OCI-M1 (cell line): ENCODE measurements around the gene DPH6.
"Not testable (repeated sequence)": the region's sequence is repeated elsewhere in the genome, so short reads cannot be mapped to it uniquely, and the experiment has no call there.

Experiments used
- DNase-seq: peaks from one replicate; lab custom pipeline; 2025; lab: John Stamatoyannopoulos, UW

The DPH6 gene

DNA sequence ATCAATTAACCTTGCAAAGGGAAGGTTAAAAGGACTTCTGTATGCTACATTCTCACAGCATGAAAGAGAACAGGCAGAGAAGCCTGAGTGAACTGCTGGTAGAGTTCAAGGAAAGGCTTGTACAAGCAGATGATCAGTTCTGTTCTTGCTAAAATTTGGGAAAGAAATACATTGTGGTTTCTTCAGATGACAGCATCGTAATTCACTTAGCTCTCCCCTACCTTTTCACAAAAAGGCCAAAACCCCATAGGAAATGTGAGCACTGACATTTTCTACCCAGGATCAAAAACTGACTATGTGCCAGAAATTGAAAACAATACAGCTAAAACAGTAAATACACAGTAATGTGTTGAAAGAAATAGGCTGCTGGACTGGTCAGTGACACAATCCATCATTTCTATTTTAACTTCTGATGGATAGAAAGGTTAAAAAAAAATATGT is 216.4 kb downstream of the DPH6 start:
- no peak for DNase-seq

DNA sequence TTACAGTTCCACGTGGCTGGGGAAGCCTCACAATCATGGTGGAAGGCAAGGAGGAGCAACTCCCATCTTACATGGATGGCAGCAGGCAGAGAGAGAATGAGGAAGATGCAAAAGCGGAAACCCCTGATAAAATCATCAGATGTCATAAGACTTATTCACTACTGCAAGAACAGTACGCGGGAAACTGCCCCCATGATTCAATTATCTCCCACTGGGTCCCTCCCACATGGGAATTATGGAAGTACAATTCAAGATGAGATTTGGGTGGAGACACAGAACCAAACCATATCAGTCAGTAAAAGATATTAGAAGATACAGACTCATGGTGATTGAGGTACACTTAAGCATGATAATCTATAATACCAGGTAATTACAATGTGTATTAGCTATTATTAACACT is 217.1 kb downstream of the DPH6 start:
- not testable (repeated sequence) for DNase-seq

- DNase-seq: no peak
These were observed 218.2 kb downstream of the DPH6 start for GRCh38 chr15:35327789-35328188.

DNA sequence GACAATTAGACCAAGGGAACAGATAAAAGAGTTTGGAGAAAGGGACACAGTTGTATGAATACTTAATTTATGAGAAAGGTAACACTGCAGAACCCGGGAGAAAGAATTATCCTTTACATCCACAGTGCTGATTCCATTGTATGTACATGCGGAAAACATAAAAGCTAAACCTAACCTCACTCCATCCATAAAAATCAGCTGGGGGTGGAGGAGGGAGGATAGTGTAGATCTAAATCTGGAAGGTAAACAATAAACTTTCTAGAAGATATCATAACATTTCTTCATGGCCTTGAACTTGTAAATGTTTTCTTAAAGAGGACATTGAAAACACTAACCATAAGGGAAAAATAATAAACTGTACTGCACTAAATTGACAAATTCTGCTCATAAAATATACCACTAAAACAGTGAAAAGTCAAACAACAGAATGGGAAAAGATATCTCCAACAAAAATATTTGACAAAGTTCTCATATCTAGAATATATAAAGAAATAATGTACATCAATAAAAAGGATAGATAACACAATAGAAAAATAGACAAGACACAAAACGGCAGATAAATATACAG is 220.5 kb downstream of the DPH6 start:
- DNase-seq: no peak

DNA sequence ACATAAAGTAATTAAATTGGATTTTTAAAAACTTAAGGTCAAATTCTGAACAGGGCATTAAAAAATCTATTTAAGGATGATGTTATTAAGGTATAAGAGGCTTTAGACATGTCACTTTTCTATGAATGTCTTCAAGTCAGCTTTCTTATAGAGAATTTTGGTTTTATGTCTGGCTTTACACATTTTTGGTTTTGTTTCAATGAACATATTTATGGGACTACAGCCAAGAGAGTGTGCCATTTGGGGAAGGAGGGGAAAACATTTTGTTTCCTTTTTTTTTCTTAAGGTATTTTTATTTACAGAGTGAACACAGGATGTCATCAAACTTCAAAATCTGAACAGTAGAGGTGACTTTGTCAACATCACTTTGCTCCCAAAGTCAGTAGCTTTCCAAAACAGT is 222.8 kb downstream of the DPH6 start:
- DNase-seq: no peak

DNA sequence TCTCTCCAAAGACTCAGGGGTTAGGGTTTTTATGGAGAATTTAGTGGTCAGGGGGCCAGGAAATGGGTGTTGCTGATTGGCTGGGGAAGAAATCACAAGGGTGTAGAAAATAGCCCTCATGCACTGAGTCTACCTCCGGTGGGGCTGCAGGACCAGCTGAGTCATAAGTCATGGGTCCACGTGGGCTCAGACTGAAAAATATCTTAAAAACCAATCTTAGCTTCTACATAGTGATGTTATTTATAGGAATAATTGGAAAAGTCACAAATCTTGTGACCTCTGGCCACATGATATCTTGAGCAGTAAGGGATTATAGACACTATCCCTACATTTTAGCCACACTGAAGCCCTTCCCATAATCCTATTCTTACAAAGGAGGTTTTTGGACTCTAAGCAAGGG is 224.0 kb downstream of the DPH6 start:
- DNase-seq: no peak

- DNase-seq: no peak
These were observed 225.1 kb downstream of the DPH6 start for GRCh38 chr15:35320911-35321310.
